ENCODE measurements around the gene ZFHX2. TPM values are rescaled to one million over a fixed set of nuclear protein-coding genes. Genes with fewer than 3 reads are reported as not detected.

Gene ZFHX2
- total RNA-seq, 2 experiments from 2014 or later = 0.78 to 1.0 TPM

- no peak for ATAC-seq
- no peak for TF ChIP-seq CTCF (IDR thresholded peaks at IDR 0.05)
- no peaks in the 10 kb centered on the region for H3K27me3 Mint-ChIP-seq
- no peaks in the 10 kb centered on the region for H3K9me3 Mint-ChIP-seq
- H3K27ac Mint-ChIP-seq = no peak overlapping the region
- ChIA-PET CTCF (interaction anchor here (1.3 to 3.1 kb wide), 2 partner anchors 10 to 11 kb away, joined by 4 to 25 read pairs; no protein-coding TSS in a partner anchor), POLR2A (no interaction called here)
- no peak overlapping the region for H3K4me3 Mint-ChIP-seq
- no peak for DNase-seq
- H3K4me1 Mint-ChIP-seq (ENCODE audit: low read depth) = peaks cover 3% of the 10 kb centered on the region
- no peaks in the 10 kb centered on the region for H3K36me3 Mint-ChIP-seq (ENCODE audit: low read depth)
- intact Hi-C loops (cut with micrococcal nuclease) = no loop called here
Observed at GRCh38 chr14:23547924-23548323, 3.6 kb downstream of the ZFHX2 start.

GRCh38 chr14:23546450-23547035 is 5.0 kb downstream of the ZFHX2 start:
- intact Hi-C loops (cut with micrococcal nuclease) = no loop called here
- H3K27me3 Mint-ChIP-seq = no peaks in the 10 kb centered on the region
- no peak overlapping the region for H3K27ac Mint-ChIP-seq
- H3K4me1 Mint-ChIP-seq (ENCODE audit: low read depth) = no peaks in the 10 kb centered on the region
- DNase-seq = no peak
- ChIA-PET POLR2A (interaction anchor here (1.2 kb wide), 1 partner anchor 10 kb away, joined by 3 read pairs; no protein-coding TSS in a partner anchor), CTCF (interaction anchor here (1.0 to 1.7 kb wide), 6 partner anchors 10 to 85 kb away, joined by 3 to 6 read pairs (median 4); no protein-coding TSS in a partner anchor)
- H3K4me3 Mint-ChIP-seq = no peak overlapping the region
- no peaks in the 10 kb centered on the region for H3K36me3 Mint-ChIP-seq (ENCODE audit: low read depth)
- no peak for ATAC-seq
- no peaks in the 10 kb centered on the region for H3K9me3 Mint-ChIP-seq
- TF ChIP-seq CTCF (IDR thresholded peaks at IDR 0.05) = no peak

- CTCF ChIA-PET = interaction anchor here (1.0 to 1.7 kb wide), 5 partner anchors 9 to 86 kb away, joined by 3 to 6 read pairs (median 3); no protein-coding TSS in a partner anchor
- H3K27me3 Mint-ChIP-seq = no peaks in the 10 kb centered on the region
Observed at GRCh38 chr14:23545740-23546365, 5.7 kb downstream of the ZFHX2 start.

GRCh38 chr14:23544511-23545447 is 6.8 kb downstream of the ZFHX2 start:
- no peaks in the 10 kb centered on the region for H3K4me1 Mint-ChIP-seq (ENCODE audit: low read depth)
- intact Hi-C loops (cut with micrococcal nuclease) = no loop called here
- no peak overlapping the region for H3K27ac Mint-ChIP-seq
- no peak for DNase-seq
- ATAC-seq = no peak
- TF ChIP-seq CTCF (IDR thresholded peaks at IDR 0.05) = no peak
- CTCF ChIA-PET = interaction anchor here (0.8 to 8.3 kb wide), 2 partner anchors 14 to 66 kb away, joined by 3 to 78 read pairs; partner anchors contain the start of gene THTPA
- H3K9me3 Mint-ChIP-seq = no peaks in the 10 kb centered on the region
- no peaks in the 10 kb centered on the region for H3K27me3 Mint-ChIP-seq
- POLR2A ChIA-PET = no interaction called here
- H3K36me3 Mint-ChIP-seq (ENCODE audit: low read depth) = no peaks in the 10 kb centered on the region
- no peak overlapping the region for H3K4me3 Mint-ChIP-seq

More at GRCh38 chr14:23545740-23546365, 5.7 kb downstream of the ZFHX2 start:
- intact Hi-C loops (cut with micrococcal nuclease) = no loop called here
- H3K4me1 Mint-ChIP-seq (ENCODE audit: low read depth) = no peaks in the 10 kb centered on the region
- TF ChIP-seq CTCF (IDR thresholded peaks at IDR 0.05) = no peak
- H3K9me3 Mint-ChIP-seq = no peaks in the 10 kb centered on the region
- ATAC-seq (no peak), DNase-seq (no peak)
- H3K36me3 Mint-ChIP-seq (ENCODE audit: low read depth) = no peaks in the 10 kb centered on the region
- no peak overlapping the region for H3K4me3 Mint-ChIP-seq
- H3K27ac Mint-ChIP-seq = no peak overlapping the region
- POLR2A ChIA-PET = interaction anchor here (1.2 kb wide), 1 partner anchor 11 kb away, joined by 3 read pairs; no protein-coding TSS in a partner anchor

Measured in activated CD8-positive, alpha-beta T cell treated with anti-CD3 and anti-CD28 coated beads for 36 hours (primary cell).